Chondrocyte (in vitro differentiated cells): ENCODE measurements around the gene SLC36A2. TPM values are rescaled to one million over a fixed set of nuclear protein-coding genes. Genes with fewer than 3 reads are reported as not detected.

Experiments used
- DNase-seq: peaks from one replicate; pipeline ENCODE4 v3.0.0; 2021; ENCODE audit warnings: mixed read lengths, low spot score
- H3K27ac Mint-ChIP-seq: one replicate; pipeline ENCODE4 v1.8.0; 2021; ENCODE audit warnings: mild to moderate bottlenecking, moderate library complexity, mixed read lengths; ENCODE audit not compliant: unreplicated experiment
- H3K27me3 Mint-ChIP-seq: 2 replicates; pipeline ENCODE4 v1.8.0; 2021; ENCODE audit warnings: low read depth, mixed read lengths
- H3K36me3 Mint-ChIP-seq: 2 replicates; pipeline ENCODE4 v1.8.0; 2021; ENCODE audit warnings: low read depth, mixed read lengths
- H3K4me1 Mint-ChIP-seq: 2 replicates; pipeline ENCODE4 v1.8.0; 2021; ENCODE audit warnings: low read depth, mild to moderate bottlenecking, mixed read lengths
- H3K4me3 Mint-ChIP-seq: one replicate; pipeline ENCODE4 v1.8.0; 2021; ENCODE audit warnings: mild to moderate bottlenecking, moderate library complexity, mixed read lengths; ENCODE audit not compliant: unreplicated experiment
- H3K9me3 Mint-ChIP-seq: 2 replicates; pipeline ENCODE4 v1.8.0; 2021; ENCODE audit warnings: low read depth, mixed read lengths
- total RNA-seq: library from RNA; stranded (reverse); gene quantifications from 3 replicates; pipeline ENCODE4 v1.2.1, GENCODE V29; 2021
- TF ChIP-seq, protein P1 (sequence below): fragments of 200-600 bp; sonication (generic); IDR thresholded peaks from 2 replicates; pipeline ENCODE4 v1.5.0; 2021; ENCODE audit warnings: antibody characterized with exemption, mild to moderate bottlenecking, moderate library complexity

SLC36A2 gene
- total RNA-seq, 1 donor from 2014 or later, result not detected

DNA sequence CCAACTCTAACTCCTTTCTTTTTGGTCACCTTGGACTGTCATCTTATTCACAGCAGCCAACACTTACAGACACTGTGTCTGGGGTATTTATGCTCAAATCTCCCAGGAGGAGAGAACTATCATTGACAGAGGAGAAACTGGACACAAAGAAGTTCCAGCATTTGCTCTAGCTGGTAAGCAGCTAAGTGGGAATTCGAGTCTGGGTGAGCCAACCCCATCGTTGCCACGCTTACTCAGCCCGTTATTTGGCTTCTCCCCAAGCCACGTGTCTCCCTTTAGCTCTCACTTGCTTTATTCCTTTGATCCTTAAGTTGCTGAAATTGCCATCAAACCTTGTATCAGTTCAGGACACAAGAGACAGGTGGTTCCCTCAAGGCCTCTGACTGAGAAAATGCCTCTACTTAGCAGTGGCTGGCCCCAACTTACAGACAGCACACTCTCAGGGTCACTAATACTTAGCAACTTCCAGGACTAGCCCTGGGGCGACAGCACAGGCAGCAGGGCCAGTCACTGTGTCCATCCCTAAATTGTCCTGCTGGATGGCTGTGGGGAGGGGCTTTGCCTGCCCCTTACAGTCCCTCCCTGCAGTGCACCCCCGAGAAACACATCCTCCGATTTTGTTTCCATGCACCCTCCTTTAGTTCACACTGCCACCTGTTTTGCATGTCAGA lies 1.4 kb downstream of the SLC36A2 start:
- Mint-ChIP-seq H3K4me3 (no peak overlapping the region), H3K36me3 (no peaks in the 10 kb centered on the region), H3K4me1 (no peaks in the 10 kb centered on the region), H3K27ac (no peak overlapping the region), H3K9me3 (no peaks in the 10 kb centered on the region), H3K27me3 (peaks cover 50% of the 10 kb centered on the region)
- no peak for DNase-seq
- TF ChIP-seq, protein P1, sequence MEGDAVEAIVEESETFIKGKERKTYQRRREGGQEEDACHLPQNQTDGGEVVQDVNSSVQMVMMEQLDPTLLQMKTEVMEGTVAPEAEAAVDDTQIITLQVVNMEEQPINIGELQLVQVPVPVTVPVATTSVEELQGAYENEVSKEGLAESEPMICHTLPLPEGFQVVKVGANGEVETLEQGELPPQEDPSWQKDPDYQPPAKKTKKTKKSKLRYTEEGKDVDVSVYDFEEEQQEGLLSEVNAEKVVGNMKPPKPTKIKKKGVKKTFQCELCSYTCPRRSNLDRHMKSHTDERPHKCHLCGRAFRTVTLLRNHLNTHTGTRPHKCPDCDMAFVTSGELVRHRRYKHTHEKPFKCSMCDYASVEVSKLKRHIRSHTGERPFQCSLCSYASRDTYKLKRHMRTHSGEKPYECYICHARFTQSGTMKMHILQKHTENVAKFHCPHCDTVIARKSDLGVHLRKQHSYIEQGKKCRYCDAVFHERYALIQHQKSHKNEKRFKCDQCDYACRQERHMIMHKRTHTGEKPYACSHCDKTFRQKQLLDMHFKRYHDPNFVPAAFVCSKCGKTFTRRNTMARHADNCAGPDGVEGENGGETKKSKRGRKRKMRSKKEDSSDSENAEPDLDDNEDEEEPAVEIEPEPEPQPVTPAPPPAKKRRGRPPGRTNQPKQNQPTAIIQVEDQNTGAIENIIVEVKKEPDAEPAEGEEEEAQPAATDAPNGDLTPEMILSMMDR, result no peak

DNA sequence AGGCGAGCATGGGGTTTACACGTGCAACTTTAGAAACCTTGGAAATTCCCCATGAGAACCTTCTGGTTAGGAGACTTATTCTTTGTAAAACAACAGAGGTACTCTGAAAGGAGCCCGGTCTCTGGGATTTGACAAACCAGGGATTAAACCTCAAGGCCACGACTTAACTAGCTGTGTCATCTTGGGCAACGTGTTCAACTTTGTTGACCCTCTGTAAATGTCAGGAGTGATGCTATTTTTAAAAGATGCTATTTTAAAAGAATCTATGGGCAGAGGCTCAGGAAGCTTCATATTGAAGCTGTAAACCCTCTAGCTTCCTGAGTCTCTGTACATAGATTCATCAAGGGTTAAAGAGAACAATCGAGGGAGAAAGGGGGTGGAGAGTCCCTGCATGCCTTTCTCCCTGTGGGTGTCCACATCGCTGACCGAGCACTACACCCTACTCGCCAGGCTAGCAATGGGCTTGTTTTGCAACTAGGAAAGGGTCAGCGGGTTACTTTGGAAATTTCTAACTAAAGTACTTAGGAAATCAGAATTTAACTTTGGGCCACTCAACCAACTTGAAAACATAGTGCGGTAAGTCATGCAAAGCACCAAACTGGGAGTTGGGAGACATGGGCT lies 2.1 kb downstream of the SLC36A2 start:
- Mint-ChIP-seq H3K27ac (no peak overlapping the region), H3K4me1 (no peaks in the 10 kb centered on the region), H3K36me3 (no peaks in the 10 kb centered on the region), H3K4me3 (no peak overlapping the region), H3K9me3 (no peaks in the 10 kb centered on the region), H3K27me3 (peaks cover 54% of the 10 kb centered on the region)
- TF ChIP-seq, protein P1, result no peak
- DNase-seq, result no peak

DNA sequence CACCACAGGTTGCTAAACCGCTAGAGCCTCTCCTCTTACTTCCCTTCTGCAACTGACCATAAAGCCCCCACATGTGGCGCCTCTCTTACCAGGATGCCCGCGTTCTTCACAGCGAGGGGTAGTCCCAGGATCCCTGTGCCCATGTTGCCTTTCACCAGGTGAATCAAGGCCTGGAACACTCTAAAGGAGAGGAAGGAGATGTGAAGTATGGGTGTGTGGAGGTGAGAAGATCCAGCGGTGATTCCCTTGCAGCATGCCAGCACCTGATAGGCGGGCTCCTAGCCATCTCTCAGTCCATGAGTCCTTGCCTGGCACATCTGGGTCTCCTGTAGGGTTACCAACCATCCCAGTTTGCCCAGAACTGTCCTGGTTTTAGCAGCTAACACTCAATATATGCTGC lies 3.3 kb downstream of the SLC36A2 start:
- H3K4me3 Mint-ChIP-seq, result no peak overlapping the region
- no peaks in the 10 kb centered on the region for H3K36me3 Mint-ChIP-seq
- no peaks in the 10 kb centered on the region for H3K4me1 Mint-ChIP-seq
- DNase-seq, result no peak
- peaks cover 60% of the 10 kb centered on the region for H3K27me3 Mint-ChIP-seq
- no peak overlapping the region for H3K27ac Mint-ChIP-seq
- TF ChIP-seq, protein P1, result no peak
- no peaks in the 10 kb centered on the region for H3K9me3 Mint-ChIP-seq

DNA sequence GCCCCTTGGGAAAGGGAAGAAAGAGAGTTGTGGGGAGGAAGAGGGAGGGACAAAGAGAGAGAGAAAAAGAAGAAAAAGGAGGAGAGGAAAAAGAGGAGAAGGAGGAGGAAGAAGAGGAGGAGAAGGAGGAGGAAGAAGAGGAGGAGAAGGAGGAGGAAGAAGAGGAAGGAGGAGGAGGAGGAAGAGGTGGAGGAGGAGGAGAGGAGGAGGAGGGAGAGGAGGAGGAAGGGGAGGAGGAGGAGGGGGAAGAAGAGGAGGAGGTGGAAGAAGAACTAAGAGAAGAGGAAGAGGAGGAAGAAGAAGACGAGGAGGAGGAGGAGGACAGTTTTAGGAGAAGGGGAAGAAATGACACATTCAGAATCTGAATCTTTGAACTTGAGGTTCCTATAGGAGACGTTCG lies 7.4 kb downstream of the SLC36A2 start:
- H3K36me3 Mint-ChIP-seq, result no peaks in the 10 kb centered on the region
- DNase-seq, result no peak
- H3K9me3 Mint-ChIP-seq, result no peaks in the 10 kb centered on the region
- no peak overlapping the region for H3K4me3 Mint-ChIP-seq
- TF ChIP-seq, protein P1, result no peak
- H3K27me3 Mint-ChIP-seq, result peaks cover 55% of the 10 kb centered on the region
- no peak overlapping the region for H3K27ac Mint-ChIP-seq
- no peaks in the 10 kb centered on the region for H3K4me1 Mint-ChIP-seq

DNA sequence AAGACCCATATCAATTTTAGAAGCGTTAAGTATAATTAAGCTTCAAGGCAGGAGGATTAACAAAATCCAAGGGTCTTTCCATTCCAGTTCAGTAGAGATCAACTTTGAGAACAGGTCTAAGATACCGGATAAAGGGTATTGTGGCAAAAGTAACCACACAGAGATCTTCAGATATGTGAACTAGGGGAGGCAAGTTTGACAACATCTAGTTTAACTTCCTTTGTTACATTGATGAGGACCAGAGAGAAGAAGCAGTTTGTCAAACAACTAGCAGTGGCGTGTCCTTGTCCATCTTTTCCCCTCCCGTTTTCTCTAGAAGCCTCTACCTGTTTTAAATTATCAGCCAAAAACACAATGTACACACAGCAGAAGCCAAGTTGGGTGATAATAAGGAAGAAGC lies 8.6 kb downstream of the SLC36A2 start:
- H3K36me3 Mint-ChIP-seq, result no peaks in the 10 kb centered on the region
- TF ChIP-seq, protein P1, result no peak
- no peak for DNase-seq
- H3K4me3 Mint-ChIP-seq, result no peak overlapping the region
- H3K27me3 Mint-ChIP-seq, result peaks cover 49% of the 10 kb centered on the region
- no peaks in the 10 kb centered on the region for H3K9me3 Mint-ChIP-seq
- no peak overlapping the region for H3K27ac Mint-ChIP-seq
- no peaks in the 10 kb centered on the region for H3K4me1 Mint-ChIP-seq
